HFFc6 (cell line): ENCODE data around the gene SEC16B. TPM values are rescaled to one million over a fixed set of nuclear protein-coding genes. Genes with fewer than 3 reads are reported as not detected.

ENCODE experiments used
- DNase-seq: peaks from one replicate; pipeline ENCODE4 v3.0.0-alpha.2; 2018
- H3K27ac Mint-ChIP-seq: 2 replicates; pipeline ENCODE4 v1.8.0; 2020; ENCODE audit warnings: mild to moderate bottlenecking, mixed read lengths
- H3K27me3 Mint-ChIP-seq: 2 replicates; pipeline ENCODE4 v1.8.0; 2021; ENCODE audit warnings: mild to moderate bottlenecking, moderate library complexity, mixed read lengths; ENCODE audit not compliant: insufficient read depth
- H3K36me3 Mint-ChIP-seq: 2 replicates; pipeline ENCODE4 v1.8.0; 2021; ENCODE audit warnings: low read depth, mixed read lengths
- H3K4me1 Mint-ChIP-seq: 2 replicates; pipeline ENCODE4 v1.8.0; 2020; ENCODE audit warnings: low read depth, mixed read lengths
- H3K4me3 Mint-ChIP-seq: 2 replicates; pipeline ENCODE4 v1.8.0; 2020; ENCODE audit warnings: mild to moderate bottlenecking, moderate library complexity, mixed read lengths
- H3K9me3 Mint-ChIP-seq: 2 replicates; pipeline ENCODE4 v1.8.0; 2020; ENCODE audit warnings: mild to moderate bottlenecking, mixed read lengths
- CTCF ChIP-seq: fragments of 200-600 bp; sonication (generic); IDR thresholded peaks from 2 replicates; pipeline ENCODE4 v1.5.0; 2021; ENCODE audit warnings: antibody characterized with exemption, mild to moderate bottlenecking
- total RNA-seq, 6 experiments: library from RNA; stranded (reverse); fragmentation: NEBNext Ultra II Directional; extraction: Animal tissue kit (Norgen Biotek cat#: 25700); gene quantifications; 2 replicates in 1 of 6; 3 replicates in 5 of 6; pipeline ENCODE4 v1.2.3, GENCODE V29; 2021

SEC16B gene
- total RNA-seq, 6 experiments from 2014 or later = 1.7 to 3.2 (median 2.0) TPM

- no peaks in the 10 kb centered on the region; the same call in 1 of the 2 replicates for H3K4me1 Mint-ChIP-seq
- H3K4me3 Mint-ChIP-seq = no peak overlapping the region
- no peaks in the 10 kb centered on the region for H3K9me3 Mint-ChIP-seq
- no peak overlapping the region for H3K27ac Mint-ChIP-seq
- H3K36me3 Mint-ChIP-seq = no peaks in the 10 kb centered on the region
- peaks cover 5% of the 10 kb centered on the region; the same call in 1 of the 2 replicates for H3K27me3 Mint-ChIP-seq
- DNase-seq = peak; percentile 54
- peak; percentile 82 for TF ChIP-seq CTCF
Measured at GRCh38 chr1:177913762-177914540, 55.9 kb downstream of the SEC16B start.

GRCh38 chr1:177912991-177913390 lies 56.9 kb downstream of the SEC16B start:
- H3K27ac Mint-ChIP-seq = no peak overlapping the region

GRCh38 chr1:177909416-177909815 lies 60.4 kb downstream of the SEC16B start:
- H3K9me3 Mint-ChIP-seq = no peaks in the 10 kb centered on the region
- H3K36me3 Mint-ChIP-seq = no peaks in the 10 kb centered on the region

More at GRCh38 chr1:177912991-177913390, 56.9 kb downstream of the SEC16B start:
- no peaks in the 10 kb centered on the region for H3K36me3 Mint-ChIP-seq
- H3K4me3 Mint-ChIP-seq = no peak overlapping the region
- H3K27me3 Mint-ChIP-seq = peaks cover 5% of the 10 kb centered on the region
- no peak for TF ChIP-seq CTCF
- no peaks in the 10 kb centered on the region for H3K9me3 Mint-ChIP-seq
- DNase-seq = no peak
- no peaks in the 10 kb centered on the region; the same call in 1 of the 2 replicates for H3K4me1 Mint-ChIP-seq

GRCh38 chr1:177907000-177907399 lies 62.9 kb downstream of the SEC16B start:
- H3K27me3 Mint-ChIP-seq = peaks cover 5% of the 10 kb centered on the region
- H3K36me3 Mint-ChIP-seq = no peaks in the 10 kb centered on the region
- no peak overlapping the region for H3K4me3 Mint-ChIP-seq
- H3K4me1 Mint-ChIP-seq = no peaks in the 10 kb centered on the region
- H3K27ac Mint-ChIP-seq = no peak overlapping the region
- TF ChIP-seq CTCF = no peak
- DNase-seq = no peak
- H3K9me3 Mint-ChIP-seq = no peaks in the 10 kb centered on the region

More at GRCh38 chr1:177909416-177909815, 60.4 kb downstream of the SEC16B start:
- Mint-ChIP-seq H3K4me1 (no peaks in the 10 kb centered on the region; the same call in 1 of the 2 replicates), H3K27ac (no peak overlapping the region), H3K4me3 (no peak overlapping the region), H3K27me3 (peaks cover 5% of the 10 kb centered on the region)
- no peak for TF ChIP-seq CTCF
- DNase-seq = no peak

GRCh38 chr1:177905686-177906085 lies 64.2 kb downstream of the SEC16B start:
- peaks cover 5% of the 10 kb centered on the region for H3K27me3 Mint-ChIP-seq
- H3K9me3 Mint-ChIP-seq = no peaks in the 10 kb centered on the region
- DNase-seq = no peak
- no peak overlapping the region for H3K4me3 Mint-ChIP-seq
- H3K4me1 Mint-ChIP-seq = no peaks in the 10 kb centered on the region
- H3K27ac Mint-ChIP-seq = no peak overlapping the region
- H3K36me3 Mint-ChIP-seq = no peaks in the 10 kb centered on the region
- no peak for TF ChIP-seq CTCF
